ENCODE measurements around the gene LRP6.

DNA sequence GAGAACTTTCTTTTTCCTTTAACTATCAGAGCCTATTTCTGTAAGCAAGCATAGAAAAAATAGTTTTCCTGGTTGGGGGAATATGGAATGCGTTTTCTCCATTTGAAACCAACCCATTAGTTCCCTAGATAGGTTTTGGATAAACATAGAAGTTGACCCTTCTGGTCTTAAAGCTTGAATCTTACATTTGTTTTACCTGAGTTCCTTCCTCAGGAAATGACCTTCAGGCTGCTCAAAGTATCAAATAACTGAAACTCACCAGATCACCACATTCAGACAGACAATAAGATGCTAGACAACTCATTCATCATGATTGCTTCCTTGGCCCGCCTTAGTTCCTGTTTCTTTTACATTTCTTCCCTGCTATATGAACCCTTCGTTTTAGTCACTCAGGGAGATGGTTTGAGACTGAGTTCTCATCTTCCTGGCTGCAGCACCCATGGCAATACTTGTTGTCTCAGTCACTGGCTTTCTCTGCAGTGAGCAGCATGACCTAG is 52.2 kb downstream of the LRP6 start:
- TF ChIP-seq CTCF (IDR thresholded peaks at IDR 0.05) (no peak), POLR2A (IDR thresholded peaks at IDR 0.05) (no peak)

Data from ovary (tissue), 3 donors.